A673 (cell line): Measurements from ENCODE around the gene RGS14. TPM values are rescaled to one million over a fixed set of nuclear protein-coding genes. Genes with fewer than 3 reads are reported as not detected.

ENCODE experiments used
- BruUV-seq: library from RNA; stranded (reverse); fragments of 400-500 nt; replicated peaks from 2 replicates; lab custom pipeline; 2021; lab: Mats Ljungman, UMichigan
- CTCF ChIA-PET: fragments of 300-600 bp; sonication (Branson Sonifier 250); formaldehyde crosslinking; loops from one replicate; lab custom pipeline; 2022; ENCODE audit warnings: antibody characterized with exemption; lab: Charles Lee
- POLR2A ChIA-PET: fragments of 300-600 bp; sonication (Branson Sonifier 250); formaldehyde crosslinking; loops from one replicate; lab custom pipeline; 2022; ENCODE audit warnings: antibody characterized with exemption; ENCODE audit not compliant: low non-redundant PET; lab: Charles Lee
- DNase-seq: peaks from one replicate; pipeline ENCODE4 v3.0.0-alpha.2; 2015; ENCODE audit warnings: low spot score
- H3K27ac ChIP-seq: fragments of 200-600 bp; sonication (generic); 2 replicates; pipeline ENCODE4 v1.5.1; 2016; ENCODE audit warnings: mixed run types, low read depth, mild to moderate bottlenecking, mixed read lengths, antibody characterized with exemption, low read length; ENCODE audit not compliant: poor library complexity, severe bottlenecking
- H3K27me3 ChIP-seq: fragments of 200-600 bp; sonication (generic); replicated peaks from 2 replicates; pipeline ENCODE4 v1.6.1; 2017; ENCODE audit warnings: mixed run types, low read depth, mild to moderate bottlenecking, mixed read lengths, antibody characterized with exemption, low read length; ENCODE audit not compliant: insufficient read depth, poor library complexity
- H3K36me3 ChIP-seq: fragments of 200-600 bp; sonication (generic); 2 replicates; pipeline ENCODE4 v1.6.1; 2016; ENCODE audit warnings: mixed run types, mild to moderate bottlenecking, mixed read lengths, antibody characterized with exemption, low read length; ENCODE audit not compliant: insufficient read depth, poor library complexity, severe bottlenecking
- H3K4me1 ChIP-seq: fragments of 200-600 bp; sonication (generic); 2 replicates; pipeline ENCODE4 v1.6.1; 2017; ENCODE audit warnings: mixed run types, mild to moderate bottlenecking, mixed read lengths, antibody characterized with exemption, low read length; ENCODE audit not compliant: insufficient read depth, poor library complexity, severe bottlenecking
- H3K4me3 ChIP-seq: fragments of 200-600 bp; sonication (generic); 2 replicates; pipeline ENCODE4 v1.5.1; 2016; ENCODE audit warnings: low read depth, mixed run types, mild to moderate bottlenecking, mixed read lengths, low read length; ENCODE audit not compliant: poor library complexity, severe bottlenecking
- H3K9me3 ChIP-seq: fragments of 200-600 bp; sonication (generic); 2 replicates; pipeline ENCODE4 v1.6.1; 2016; ENCODE audit warnings: mixed run types, low read depth, mild to moderate bottlenecking, mixed read lengths, antibody characterized with exemption, low read length; ENCODE audit not compliant: poor library complexity, severe bottlenecking
- EZH2 ChIP-seq: fragments of 200-600 bp; sonication (generic); IDR thresholded peaks from 2 replicates; pipeline ENCODE4 v1.6.1; 2017; ENCODE audit warnings: borderline replicate concordance, low read depth, mild to moderate bottlenecking, mixed read lengths, antibody characterized with exemption, low read length; ENCODE audit not compliant: poor library complexity, severe bottlenecking
- intact Hi-C: fragments of 100-400 bp; cut with micrococcal nuclease; formaldehyde crosslinking; loops from one replicate; pipeline ENCODE4 v1.10.0; 2022; ENCODE audit not compliant: unreplicated experiment
- total RNA-seq: library from RNA; stranded (reverse); gene quantifications from 2 replicates; pipeline ENCODE4 v1.2.3, GENCODE V29; 2021
- TF ChIP-seq, protein P1 (sequence below): fragments of 300-800, 200-600 bp; sonication (generic); conservative IDR thresholded peaks from 2 replicates; pipeline ENCODE4 v1.5.1; 2017; ENCODE audit warnings: low read depth, mild to moderate bottlenecking, antibody characterized with exemption, low read length, moderate library complexity, mixed read lengths

RGS14 gene
- total RNA-seq, 1 experiment from 2014 or later = 3.1 TPM

GRCh38 chr5:177316005-177316404, 41.7 kb upstream of the RGS14 start:
- Histone ChIP-seq H3K27me3 (no peaks in the 10 kb centered on the region), H3K9me3 (no peaks in the 10 kb centered on the region), H3K36me3 (no peaks in the 10 kb centered on the region), H3K4me3 (no peak overlapping the region), H3K4me1 (peaks cover 5% of the 10 kb centered on the region), H3K27ac (no peak overlapping the region)
- no peak for DNase-seq
- no peak for TF ChIP-seq EZH2
- TF ChIP-seq, protein P1, sequence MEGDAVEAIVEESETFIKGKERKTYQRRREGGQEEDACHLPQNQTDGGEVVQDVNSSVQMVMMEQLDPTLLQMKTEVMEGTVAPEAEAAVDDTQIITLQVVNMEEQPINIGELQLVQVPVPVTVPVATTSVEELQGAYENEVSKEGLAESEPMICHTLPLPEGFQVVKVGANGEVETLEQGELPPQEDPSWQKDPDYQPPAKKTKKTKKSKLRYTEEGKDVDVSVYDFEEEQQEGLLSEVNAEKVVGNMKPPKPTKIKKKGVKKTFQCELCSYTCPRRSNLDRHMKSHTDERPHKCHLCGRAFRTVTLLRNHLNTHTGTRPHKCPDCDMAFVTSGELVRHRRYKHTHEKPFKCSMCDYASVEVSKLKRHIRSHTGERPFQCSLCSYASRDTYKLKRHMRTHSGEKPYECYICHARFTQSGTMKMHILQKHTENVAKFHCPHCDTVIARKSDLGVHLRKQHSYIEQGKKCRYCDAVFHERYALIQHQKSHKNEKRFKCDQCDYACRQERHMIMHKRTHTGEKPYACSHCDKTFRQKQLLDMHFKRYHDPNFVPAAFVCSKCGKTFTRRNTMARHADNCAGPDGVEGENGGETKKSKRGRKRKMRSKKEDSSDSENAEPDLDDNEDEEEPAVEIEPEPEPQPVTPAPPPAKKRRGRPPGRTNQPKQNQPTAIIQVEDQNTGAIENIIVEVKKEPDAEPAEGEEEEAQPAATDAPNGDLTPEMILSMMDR = no peak
- POLR2A ChIA-PET = no interaction called here
- intact Hi-C loops = no loop called here
- CTCF ChIA-PET = no interaction called here
- no TSS peak for BruUV-seq

DNA sequence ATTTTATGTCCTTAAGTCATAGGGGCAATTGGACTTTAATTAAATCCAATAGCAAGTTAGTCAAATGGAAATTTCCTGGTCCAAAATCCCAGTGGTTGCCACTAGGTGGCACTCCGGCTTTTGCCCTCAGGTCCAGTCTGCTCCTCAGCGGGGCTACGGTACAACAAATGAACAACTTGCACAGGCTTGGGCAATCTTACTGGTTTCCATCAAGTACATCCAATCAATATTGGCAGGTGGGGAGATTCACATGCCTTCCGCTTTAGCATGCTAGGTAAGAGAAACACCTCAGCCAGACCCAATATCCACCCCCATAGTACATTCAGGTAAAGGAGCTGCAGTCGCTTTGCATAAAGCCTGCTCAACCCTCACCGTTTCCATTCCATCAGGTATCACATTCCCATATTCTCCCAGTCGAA, 39.8 kb upstream of the RGS14 start:
- Histone ChIP-seq H3K4me1 (peaks cover 1% of the 10 kb centered on the region), H3K9me3 (no peaks in the 10 kb centered on the region), H3K4me3 (no peak overlapping the region), H3K27me3 (no peaks in the 10 kb centered on the region), H3K36me3 (no peaks in the 10 kb centered on the region), H3K27ac (no peak overlapping the region)
- no peak for TF ChIP-seq EZH2
- TF ChIP-seq, protein P1 = peak; percentile 85
- no TSS peak for BruUV-seq
- POLR2A ChIA-PET = no interaction called here
- DNase-seq = peak; percentile 68
- CTCF ChIA-PET = interaction anchor here (0.7 to 0.9 kb wide), 2 partner anchors 8 to 53 kb away, joined by 3 to 4 read pairs; no protein-coding TSS in a partner anchor
- intact Hi-C loops = no loop called here

GRCh38 chr5:177319913-177320588, 37.7 kb upstream of the RGS14 start:
- POLR2A ChIA-PET = no interaction called here
- DNase-seq = no peak
- no TSS peak for BruUV-seq
- no peaks in the 10 kb centered on the region for H3K27me3 ChIP-seq
- intact Hi-C loops = no loop called here
- H3K27ac ChIP-seq = no peak overlapping the region
- no peak overlapping the region for H3K4me3 ChIP-seq
- H3K36me3 ChIP-seq = no peaks in the 10 kb centered on the region
- no peaks in the 10 kb centered on the region for H3K4me1 ChIP-seq
- TF ChIP-seq EZH2 = no peak
- TF ChIP-seq, protein P1 = no peak
- H3K9me3 ChIP-seq = no peaks in the 10 kb centered on the region
- CTCF ChIA-PET = no interaction called here
